DOHH2 (cell line): Measurements from ENCODE around the gene FAM149B1.

Experiments used
- EZH2phosphoT487 ChIP-seq: fragments of 200-600 bp; sonication (generic); IDR thresholded peaks from 2 replicates; pipeline ENCODE4 v1.6.1; 2017; ENCODE audit warnings: borderline replicate concordance, mild to moderate bottlenecking, antibody characterized with exemption, low read length, moderate library complexity, mixed read lengths
- TF ChIP-seq, protein P1 (sequence below): fragments of 200-600 bp; sonication (generic); IDR thresholded peaks from one replicate; pipeline ENCODE4 v1.5.1; 2014; ENCODE audit warnings: antibody characterized with exemption, mild to moderate bottlenecking, low read depth, low read length; ENCODE audit not compliant: poor library complexity, severe bottlenecking

DNA sequence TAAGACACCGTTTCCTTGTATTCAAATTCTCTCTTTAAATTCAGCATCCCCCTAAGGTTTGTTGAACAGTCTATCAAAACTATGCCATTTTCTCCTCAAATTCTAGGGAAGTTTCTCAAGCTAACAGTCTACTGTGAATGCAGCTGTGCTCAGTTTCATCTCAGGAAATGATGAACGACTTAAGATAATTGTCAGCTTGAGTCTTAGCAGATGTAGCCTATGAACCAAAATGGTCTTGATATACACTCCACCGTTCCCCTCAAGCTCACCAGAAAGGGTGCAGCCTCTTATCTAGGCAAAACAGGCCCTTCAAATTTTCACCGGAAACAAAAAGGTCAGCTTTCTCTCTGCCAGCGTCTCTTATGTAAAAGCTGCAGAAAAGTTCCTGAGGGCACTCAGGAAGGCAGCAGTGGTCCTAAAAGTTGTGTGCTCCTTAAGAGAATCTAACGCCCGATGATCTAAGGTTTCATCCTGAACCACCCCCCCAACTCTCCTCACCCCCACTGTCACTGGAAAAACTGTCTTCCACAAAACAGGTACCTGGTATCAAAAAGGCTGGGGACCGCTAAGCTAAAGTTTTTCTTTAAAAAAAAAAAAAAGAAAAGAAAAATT is 77.1 kb downstream of the FAM149B1 start:
- TF ChIP-seq, protein P1, sequence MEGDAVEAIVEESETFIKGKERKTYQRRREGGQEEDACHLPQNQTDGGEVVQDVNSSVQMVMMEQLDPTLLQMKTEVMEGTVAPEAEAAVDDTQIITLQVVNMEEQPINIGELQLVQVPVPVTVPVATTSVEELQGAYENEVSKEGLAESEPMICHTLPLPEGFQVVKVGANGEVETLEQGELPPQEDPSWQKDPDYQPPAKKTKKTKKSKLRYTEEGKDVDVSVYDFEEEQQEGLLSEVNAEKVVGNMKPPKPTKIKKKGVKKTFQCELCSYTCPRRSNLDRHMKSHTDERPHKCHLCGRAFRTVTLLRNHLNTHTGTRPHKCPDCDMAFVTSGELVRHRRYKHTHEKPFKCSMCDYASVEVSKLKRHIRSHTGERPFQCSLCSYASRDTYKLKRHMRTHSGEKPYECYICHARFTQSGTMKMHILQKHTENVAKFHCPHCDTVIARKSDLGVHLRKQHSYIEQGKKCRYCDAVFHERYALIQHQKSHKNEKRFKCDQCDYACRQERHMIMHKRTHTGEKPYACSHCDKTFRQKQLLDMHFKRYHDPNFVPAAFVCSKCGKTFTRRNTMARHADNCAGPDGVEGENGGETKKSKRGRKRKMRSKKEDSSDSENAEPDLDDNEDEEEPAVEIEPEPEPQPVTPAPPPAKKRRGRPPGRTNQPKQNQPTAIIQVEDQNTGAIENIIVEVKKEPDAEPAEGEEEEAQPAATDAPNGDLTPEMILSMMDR, result no peak
- TF ChIP-seq EZH2phosphoT487, result no peak
